ENCODE results near the gene CEMIP.

The CEMIP gene

GRCh38 chr15:80778964-80779657 is at the start of gene CEMIP:
Gene CEMIP, plus strand, starts transcription at chr15:80779370. Its CDS starts 94,510 bp downstream, at chr15:80873880.
- in situ Hi-C loops (cut with HindIII; ENCODE audit: low sequenced_read_pairs) = no loop called here

- in situ Hi-C loops (cut with HindIII; ENCODE audit: low sequenced_read_pairs) = no loop called here
These were observed 48.8 kb upstream of the CEMIP start for GRCh38 chr15:80730387-80730786.

GRCh38 chr15:80730926-80731325 is 48.2 kb upstream of the CEMIP start:
- in situ Hi-C loops (cut with HindIII; ENCODE audit: low sequenced_read_pairs) = no loop called here

GRCh38 chr15:80732167-80732566 is 47.0 kb upstream of the CEMIP start:
- in situ Hi-C loops (cut with HindIII; ENCODE audit: low sequenced_read_pairs) = no loop called here

- in situ Hi-C loops (cut with HindIII; ENCODE audit: low sequenced_read_pairs) = no loop called here
These were observed 46.4 kb upstream of the CEMIP start for GRCh38 chr15:80732818-80733217.

- in situ Hi-C loops (cut with HindIII; ENCODE audit: low sequenced_read_pairs) = no loop called here
These were observed 45.7 kb upstream of the CEMIP start for GRCh38 chr15:80733460-80733859.

GRCh38 chr15:80735344-80735743 is 43.8 kb upstream of the CEMIP start:
- in situ Hi-C loops (cut with HindIII; ENCODE audit: low sequenced_read_pairs) = no loop called here

GRCh38 chr15:80736560-80736959 is 42.6 kb upstream of the CEMIP start:
- in situ Hi-C loops (cut with HindIII; ENCODE audit: low sequenced_read_pairs) = no loop called here

- in situ Hi-C loops (cut with HindIII; ENCODE audit: low sequenced_read_pairs) = no loop called here
These were observed 39.3 kb upstream of the CEMIP start for GRCh38 chr15:80739919-80740318.

- in situ Hi-C loops (cut with HindIII; ENCODE audit: low sequenced_read_pairs) = no loop called here
These were observed 37.1 kb upstream of the CEMIP start for GRCh38 chr15:80742081-80742480.

GRCh38 chr15:80743189-80743833 is 35.9 kb upstream of the CEMIP start:
- in situ Hi-C loops (cut with HindIII; ENCODE audit: low sequenced_read_pairs) = no loop called here

GRCh38 chr15:80744415-80744814 is 34.8 kb upstream of the CEMIP start:
- in situ Hi-C loops (cut with HindIII; ENCODE audit: low sequenced_read_pairs) = no loop called here

- in situ Hi-C loops (cut with HindIII; ENCODE audit: low sequenced_read_pairs) = no loop called here
These were observed 34.3 kb upstream of the CEMIP start for GRCh38 chr15:80744826-80745225.

- in situ Hi-C loops (cut with HindIII; ENCODE audit: low sequenced_read_pairs) = no loop called here
These were observed 33.3 kb upstream of the CEMIP start for GRCh38 chr15:80745888-80746287.

GRCh38 chr15:80747317-80748053 is 31.7 kb upstream of the CEMIP start:
- in situ Hi-C loops (cut with HindIII; ENCODE audit: low sequenced_read_pairs) = no loop called here

- in situ Hi-C loops (cut with HindIII; ENCODE audit: low sequenced_read_pairs) = no loop called here
These were observed 29.6 kb upstream of the CEMIP start for GRCh38 chr15:80749589-80749988.

- in situ Hi-C loops (cut with HindIII; ENCODE audit: low sequenced_read_pairs) = no loop called here
These were observed 28.6 kb upstream of the CEMIP start for GRCh38 chr15:80750575-80750974.

GRCh38 chr15:80752204-80752603 is 27.0 kb upstream of the CEMIP start:
- in situ Hi-C loops (cut with HindIII; ENCODE audit: low sequenced_read_pairs) = no loop called here

- in situ Hi-C loops (cut with HindIII; ENCODE audit: low sequenced_read_pairs) = no loop called here
These were observed 26.0 kb upstream of the CEMIP start for GRCh38 chr15:80753161-80753560.

- in situ Hi-C loops (cut with HindIII; ENCODE audit: low sequenced_read_pairs) = no loop called here
These were observed 25.2 kb upstream of the CEMIP start for GRCh38 chr15:80754014-80754413.

GRCh38 chr15:80755885-80756284 is 23.3 kb upstream of the CEMIP start:
- in situ Hi-C loops (cut with HindIII; ENCODE audit: low sequenced_read_pairs) = no loop called here

Measured in endothelial cell of hepatic sinusoid (primary cell).